GM21381 (cell line): ENCODE measurements around the gene FREM2.

ENCODE experiments used
- ATAC-seq: cut with Tn5 transposase; IDR thresholded peaks from one replicate; pipeline ENCODE4 v1.9.1; 2021; ENCODE audit warnings: mild to moderate bottlenecking, moderate library complexity; ENCODE audit not compliant: unreplicated experiment

Gene FREM2

GRCh38 chr13:38687246-38688229 lies 661 bp downstream of the FREM2 start:
- no peak for ATAC-seq

GRCh38 chr13:38688674-38689073 lies 1.8 kb downstream of the FREM2 start:
- no peak for ATAC-seq

- ATAC-seq = no peak
These were observed 3.4 kb downstream of the FREM2 start for GRCh38 chr13:38690231-38690630.

- ATAC-seq = no peak
These were observed 6.3 kb downstream of the FREM2 start for GRCh38 chr13:38693168-38693567.

- ATAC-seq = no peak
These were observed 6.8 kb downstream of the FREM2 start for GRCh38 chr13:38693641-38694040.

GRCh38 chr13:38697197-38697596 lies 10.3 kb downstream of the FREM2 start:
- ATAC-seq = no peak

- no peak for ATAC-seq
These were observed 10.9 kb downstream of the FREM2 start for GRCh38 chr13:38697628-38698333.

- ATAC-seq = no peak
These were observed 13.2 kb downstream of the FREM2 start for GRCh38 chr13:38700051-38700450.

GRCh38 chr13:38702669-38703068 lies 15.8 kb downstream of the FREM2 start:
- no peak for ATAC-seq

- ATAC-seq = no peak
These were observed 16.4 kb downstream of the FREM2 start for GRCh38 chr13:38703255-38703654.

- no peak for ATAC-seq
These were observed 18.5 kb downstream of the FREM2 start for GRCh38 chr13:38705365-38705764.

- ATAC-seq = no peak
These were observed 20.6 kb downstream of the FREM2 start for GRCh38 chr13:38707460-38707859.

- ATAC-seq = no peak
These were observed 26.2 kb downstream of the FREM2 start for GRCh38 chr13:38713046-38713445.

- no peak for ATAC-seq
These were observed 31.5 kb downstream of the FREM2 start for GRCh38 chr13:38718374-38718773.

- no peak for ATAC-seq
These were observed 43.5 kb downstream of the FREM2 start for GRCh38 chr13:38730332-38730731.

GRCh38 chr13:38733146-38733545 lies 46.3 kb downstream of the FREM2 start:
- no peak for ATAC-seq

- ATAC-seq = no peak
These were observed 49.0 kb downstream of the FREM2 start for GRCh38 chr13:38735665-38736440.

GRCh38 chr13:38743466-38743865 lies 56.6 kb downstream of the FREM2 start:
- no peak for ATAC-seq

GRCh38 chr13:38752686-38753085 lies 65.8 kb downstream of the FREM2 start:
- ATAC-seq = no peak

- no peak for ATAC-seq
These were observed 67.0 kb downstream of the FREM2 start for GRCh38 chr13:38753878-38754277.

- ATAC-seq = no peak
These were observed 68.9 kb downstream of the FREM2 start for GRCh38 chr13:38755793-38756192.
